GM19328 (cell line): ENCODE data around the gene NTN1.
"Not testable (repeated sequence)": the region's sequence is repeated elsewhere in the genome, so short reads cannot be mapped to it uniquely, and the experiment has no call there.

Experiments
- ATAC-seq: cut with Tn5 transposase; IDR thresholded peaks from one replicate; pipeline ENCODE4 v1.9.1; 2021; ENCODE audit warnings: mild to moderate bottlenecking, moderate library complexity; ENCODE audit not compliant: unreplicated experiment

The NTN1 gene

GRCh38 chr17:9150446-9151090, 129.3 kb downstream of the NTN1 start:
- no peak for ATAC-seq

- no peak for ATAC-seq
Observed at GRCh38 chr17:9151091-9151490, 129.8 kb downstream of the NTN1 start.

DNA sequence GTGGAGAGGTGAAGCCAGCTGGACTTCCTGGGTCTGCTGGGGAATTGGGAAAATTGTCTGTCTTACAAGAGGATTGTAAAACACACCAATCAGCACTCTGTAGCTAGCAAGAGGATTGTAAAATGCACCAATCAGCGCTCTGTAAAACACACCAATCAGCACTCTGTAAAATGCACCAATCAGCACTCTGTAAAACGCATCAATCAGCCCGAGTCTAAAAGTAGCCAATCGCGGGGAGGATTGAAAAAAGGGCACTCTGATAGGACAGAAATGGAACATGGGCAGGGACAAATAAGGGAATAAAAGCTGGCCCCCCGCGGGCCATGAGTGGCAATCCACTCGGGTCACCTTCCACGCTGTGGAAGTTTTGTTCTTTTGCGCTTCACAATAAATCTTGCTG, 130.4 kb downstream of the NTN1 start:
- ATAC-seq: not testable (repeated sequence)

DNA sequence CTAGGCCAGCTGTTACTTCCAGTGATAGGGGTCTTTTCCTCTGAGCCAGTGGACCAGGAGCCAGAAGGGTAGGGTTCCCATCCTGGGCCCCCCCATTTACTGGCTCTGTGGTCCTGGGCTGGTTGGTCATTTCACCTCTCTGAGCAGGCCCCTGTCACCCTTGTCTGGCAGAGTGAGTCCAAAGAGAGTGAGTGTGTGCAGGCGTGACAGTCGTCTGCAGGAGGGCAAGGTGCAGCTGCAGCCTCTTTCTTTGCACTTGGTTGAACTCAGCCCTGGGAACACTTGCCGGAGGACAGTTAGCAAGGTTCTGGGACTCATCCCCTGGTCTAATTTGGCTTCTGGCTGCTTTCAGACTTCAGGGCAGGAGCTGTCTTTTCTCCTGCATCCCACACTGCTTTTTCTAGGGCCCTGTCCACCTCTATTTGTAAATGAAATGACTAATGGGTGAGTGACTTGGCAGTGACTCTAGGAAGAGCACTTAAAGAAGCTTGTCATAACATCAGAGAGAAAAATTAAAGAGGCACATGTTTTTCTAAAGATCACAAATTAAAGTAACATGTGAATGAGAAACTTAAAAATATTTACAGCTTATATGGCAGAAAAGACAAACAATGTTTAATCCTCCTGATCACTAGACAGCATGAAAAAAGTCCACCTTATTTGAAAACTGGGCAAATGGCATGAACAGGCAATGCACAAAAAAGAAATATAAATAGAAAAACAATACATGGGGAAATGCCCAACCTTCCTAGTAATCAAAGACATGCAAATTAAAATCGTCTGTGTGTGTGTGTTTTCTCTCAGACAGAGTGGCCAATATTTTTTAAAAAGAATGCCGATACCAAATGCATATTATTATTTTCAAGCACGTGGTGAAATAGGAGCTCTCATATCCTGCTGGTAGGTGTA, 137.5 kb downstream of the NTN1 start:
- ATAC-seq: no peak

DNA sequence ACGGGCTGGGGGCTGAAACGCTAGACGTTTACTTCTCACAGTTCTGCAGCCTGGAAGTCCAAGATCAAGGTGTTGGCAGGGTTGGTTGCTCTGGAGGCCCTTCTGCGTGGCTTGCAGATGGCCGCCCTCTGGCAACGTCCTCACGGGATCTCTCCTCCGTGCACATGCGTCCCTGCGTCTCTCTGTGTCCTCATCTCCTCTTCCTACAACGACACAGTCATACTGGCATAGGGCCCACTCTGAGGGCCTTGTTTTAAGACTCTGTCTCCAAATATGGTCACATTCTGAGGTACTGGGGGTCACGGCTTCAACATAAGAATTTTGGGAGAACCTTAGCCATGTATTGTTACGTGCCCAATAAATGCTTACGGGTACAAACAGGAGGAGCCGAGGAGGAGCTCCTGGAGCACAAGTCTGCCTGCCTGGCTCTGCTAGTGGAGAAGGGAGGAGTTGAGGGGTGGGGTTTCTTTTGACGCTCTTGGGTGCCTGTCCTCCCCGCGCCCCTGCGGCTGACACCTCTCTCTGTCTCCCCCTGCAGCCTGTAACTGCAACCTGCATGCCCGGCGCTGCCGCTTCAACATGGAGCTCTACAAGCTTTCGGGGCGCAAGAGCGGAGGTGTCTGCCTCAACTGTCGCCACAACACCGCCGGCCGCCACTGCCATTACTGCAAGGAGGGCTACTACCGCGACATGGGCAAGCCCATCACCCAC, 141.1 kb downstream of the NTN1 start:
- no peak for ATAC-seq

- ATAC-seq: no peak
Observed at GRCh38 chr17:9166788-9167187, 145.5 kb downstream of the NTN1 start.

DNA sequence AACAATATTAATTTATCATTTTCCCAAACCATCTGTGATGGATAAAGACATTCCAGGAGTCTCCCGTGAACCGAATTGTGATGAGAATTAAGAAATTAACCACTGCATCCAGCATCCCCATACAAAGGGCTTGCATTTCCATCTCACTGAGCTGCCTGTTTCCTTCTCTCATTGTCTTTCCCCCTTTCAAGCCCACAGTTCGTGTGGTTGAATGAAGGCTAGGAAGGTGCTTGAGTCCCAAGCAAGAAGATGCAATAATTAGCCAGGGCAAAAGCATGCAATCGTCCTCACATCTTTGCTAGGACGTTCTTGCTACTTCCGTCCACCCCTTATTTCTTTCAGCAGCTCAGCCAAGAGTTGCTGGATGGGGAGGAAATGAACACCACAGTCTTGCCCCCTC, 146.1 kb downstream of the NTN1 start:
- no peak for ATAC-seq

DNA sequence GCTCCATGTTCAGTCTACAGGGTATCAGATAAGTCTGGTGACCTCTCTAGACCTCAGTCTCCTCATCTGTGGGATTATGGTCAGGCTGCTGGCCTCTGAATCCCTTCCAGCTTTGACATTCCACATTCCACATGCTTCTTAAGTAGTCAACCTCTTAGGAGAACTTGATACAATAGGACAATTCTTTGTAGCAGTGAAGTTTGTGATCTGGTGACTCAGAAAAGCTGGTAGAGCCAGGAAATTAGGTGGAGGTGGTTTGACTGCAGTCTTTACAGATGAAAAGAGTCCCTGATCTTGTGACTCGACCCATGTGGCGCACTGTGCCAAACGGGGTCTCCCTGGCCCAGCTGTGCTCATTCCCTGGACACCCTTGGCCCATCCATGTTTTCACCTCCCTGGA, 147.8 kb downstream of the NTN1 start:
- ATAC-seq: no peak

DNA sequence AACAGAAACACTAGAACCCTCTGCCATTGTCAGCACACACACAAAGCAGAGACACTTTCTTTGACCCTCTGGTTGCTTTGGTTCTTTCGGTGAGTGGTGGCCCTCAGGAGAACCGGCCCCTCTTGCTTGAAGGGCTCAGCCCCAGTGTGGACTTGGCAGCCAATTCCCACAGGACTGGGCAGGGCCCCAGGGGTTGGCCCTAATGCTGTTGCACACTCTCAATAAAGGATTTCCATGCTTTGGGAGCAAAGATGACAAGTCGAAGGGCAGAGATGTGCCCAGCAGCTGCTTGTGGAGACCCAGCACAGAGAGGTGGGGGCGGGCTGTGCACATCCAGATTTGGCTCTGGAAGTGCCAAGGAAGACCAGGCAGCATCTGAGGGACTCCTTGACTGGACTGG, 149.0 kb downstream of the NTN1 start:
- no peak for ATAC-seq

DNA sequence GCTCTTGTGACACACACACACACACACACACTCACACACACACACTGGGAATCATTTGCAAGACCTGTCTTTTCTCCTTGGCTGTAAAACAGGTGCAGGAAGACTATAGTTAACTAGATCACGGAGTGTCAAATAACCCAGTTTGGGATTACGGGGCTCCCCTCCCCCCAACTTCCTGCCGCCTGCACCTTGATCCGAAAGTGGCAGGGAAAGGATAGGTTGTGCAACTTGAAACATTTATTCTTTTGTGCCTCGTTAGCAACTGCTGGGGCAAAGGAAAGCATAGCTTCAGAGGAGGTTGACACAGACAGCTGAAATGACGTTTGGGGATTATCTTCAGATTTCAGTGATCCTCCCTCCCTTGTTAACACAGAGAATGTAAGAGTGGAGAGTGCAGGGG, 149.5 kb downstream of the NTN1 start:
- no peak for ATAC-seq

GRCh38 chr17:9173386-9173983, 152.2 kb downstream of the NTN1 start:
- no peak for ATAC-seq

- ATAC-seq: no peak
Observed at GRCh38 chr17:9174312-9174711, 153.0 kb downstream of the NTN1 start.

- ATAC-seq: no peak
Observed at GRCh38 chr17:9174779-9175574, 153.7 kb downstream of the NTN1 start.

DNA sequence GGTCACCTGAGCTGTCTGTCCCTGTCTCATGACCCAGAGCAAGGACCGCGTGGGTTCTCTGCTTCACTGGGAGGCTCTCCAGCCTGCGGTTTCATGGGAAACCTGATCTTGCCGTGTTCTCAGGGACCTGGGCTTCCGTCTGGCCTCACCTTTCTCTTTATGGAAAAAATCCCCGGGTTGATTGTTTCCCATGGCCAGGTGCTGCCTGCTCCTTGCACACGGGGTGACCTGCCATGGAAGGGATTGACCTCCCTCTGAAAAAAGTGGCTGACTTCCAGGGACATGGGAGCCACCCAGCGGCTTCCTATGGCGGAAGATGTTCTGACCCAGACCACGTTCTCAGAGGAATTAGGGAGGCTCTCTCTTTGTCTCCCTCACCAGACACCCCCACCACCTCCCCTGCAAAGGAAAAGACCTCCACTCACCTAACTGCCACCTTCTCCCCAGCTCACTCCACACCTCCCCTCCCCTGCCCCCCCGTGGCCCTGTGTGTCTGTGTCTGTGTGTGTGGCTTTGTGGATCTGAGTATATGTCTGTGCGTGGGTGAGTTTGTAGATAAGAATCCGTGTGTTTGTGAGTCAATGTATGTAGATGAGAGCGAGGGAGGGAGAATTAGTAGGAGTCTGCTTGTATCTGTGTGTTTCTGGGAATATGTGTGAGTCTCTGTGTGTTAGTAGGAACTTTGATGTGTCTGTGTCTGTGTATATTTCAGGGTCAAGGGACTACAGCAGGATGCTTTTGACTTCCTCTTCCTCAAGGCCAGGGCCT, 154.6 kb downstream of the NTN1 start:
- ATAC-seq: no peak

GRCh38 chr17:9177212-9177611, 155.9 kb downstream of the NTN1 start:
- no peak for ATAC-seq

DNA sequence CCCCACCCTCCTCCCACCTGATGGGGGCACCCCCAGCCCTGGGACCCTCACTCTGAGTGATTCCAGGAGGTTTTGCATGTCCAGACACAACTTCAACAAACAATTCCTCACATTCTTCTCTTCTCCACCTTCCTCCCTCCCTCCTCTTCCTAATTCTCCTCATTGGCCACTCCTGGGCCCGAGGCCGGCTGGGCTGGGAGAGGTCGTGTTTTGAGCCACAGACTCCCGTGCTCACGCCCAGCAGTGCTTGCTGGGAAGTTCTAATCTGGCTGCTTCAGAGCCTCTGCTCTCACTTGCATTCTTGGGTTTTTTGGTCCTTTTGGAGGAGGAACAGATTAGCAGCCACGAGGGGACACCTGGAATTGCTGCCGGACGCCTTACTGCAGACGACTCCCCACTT, 157.0 kb downstream of the NTN1 start:
- no peak for ATAC-seq

GRCh38 chr17:9179602-9180001, 158.3 kb downstream of the NTN1 start:
- no peak for ATAC-seq

DNA sequence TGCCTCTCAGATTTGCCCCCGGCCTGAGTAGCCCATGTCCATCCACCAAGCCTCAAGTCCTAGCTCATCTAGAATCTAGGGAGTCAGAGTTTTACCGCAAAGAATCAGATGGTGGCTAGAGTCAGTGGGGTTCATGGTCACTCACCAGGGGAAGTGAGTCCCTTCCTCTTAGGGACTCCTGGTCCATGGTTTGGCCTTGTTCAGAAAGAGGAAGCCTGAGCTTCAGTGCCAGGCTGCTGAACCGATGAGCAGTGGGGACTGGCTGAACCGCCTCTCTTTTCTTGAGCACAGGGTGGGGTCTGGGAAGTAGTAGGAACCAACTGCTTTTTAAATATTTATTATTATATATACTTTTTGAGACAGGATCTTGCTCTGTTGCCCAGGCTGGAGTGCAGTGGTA, 160.3 kb downstream of the NTN1 start:
- no peak for ATAC-seq

DNA sequence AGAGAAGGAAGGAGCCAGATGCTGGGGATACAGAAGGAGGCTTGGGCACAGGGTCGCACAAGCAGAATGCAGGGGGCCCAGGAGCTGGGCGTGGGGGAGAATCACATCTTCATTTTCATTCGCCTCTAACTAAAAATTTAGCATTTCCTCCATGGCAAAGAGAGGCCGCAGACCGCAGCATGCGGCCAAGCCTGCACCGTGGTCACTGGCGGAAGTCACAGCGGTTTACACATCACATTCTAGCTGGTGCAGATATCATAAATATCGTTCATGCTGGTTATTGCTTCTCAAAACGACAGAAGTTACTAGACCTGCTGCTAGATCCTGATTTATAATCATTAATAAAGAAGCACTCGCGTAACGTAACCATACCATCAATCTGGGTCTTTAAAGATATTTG, 162.0 kb downstream of the NTN1 start:
- no peak for ATAC-seq

DNA sequence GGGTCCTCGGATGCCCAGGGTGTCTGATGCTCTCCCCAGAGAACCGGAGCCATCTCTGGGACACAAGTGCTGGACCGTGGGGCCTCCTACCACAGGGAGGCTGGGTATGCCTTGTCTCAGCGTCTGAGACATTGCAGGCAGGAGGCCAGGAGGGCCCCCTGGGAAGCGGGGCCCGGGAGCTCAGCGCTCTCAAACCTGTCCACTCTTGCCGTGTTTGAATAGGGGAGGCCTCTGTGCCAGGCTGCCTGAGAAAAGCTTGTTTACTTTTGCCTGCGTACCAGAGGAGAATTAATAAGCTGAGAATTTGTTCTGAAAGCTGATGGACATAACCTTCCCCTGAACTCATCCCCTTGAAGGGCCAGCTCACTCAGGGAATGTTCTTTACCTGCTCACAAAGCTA, 163.8 kb downstream of the NTN1 start:
- ATAC-seq: no peak
